Muscle layer of duodenum (tissue), 2 donors: ENCODE data around the gene ANP32B.
"Not testable (repeated sequence)": the region's sequence is repeated elsewhere in the genome, so short reads cannot be mapped to it uniquely, and the experiment has no call there.

Source experiments
- H3K27ac ChIP-seq: one replicate; pipeline ENCODE4 v1.7.0; 2013; ENCODE audit warnings: mild to moderate bottlenecking, low read length
- H3K27me3 ChIP-seq: one replicate; pipeline ENCODE4 v1.7.0; 2013; ENCODE audit warnings: low read depth, mild to moderate bottlenecking, control low read depth, low read length
- H3K36me3 ChIP-seq, 2 donors: one replicate each; pipeline ENCODE4 v1.7.0; 2013; ENCODE audit warnings: low read length in 2 of 2, control low read depth in 1 of 2, mild to moderate bottlenecking in 1 of 2; ENCODE audit not compliant: insufficient read depth in 2 of 2, control insufficient read depth in 1 of 2
- H3K4me1 ChIP-seq, 2 donors: one replicate each; pipeline ENCODE4 v1.7.0; 2013; ENCODE audit warnings: low read length in 2 of 2, mild to moderate bottlenecking in 2 of 2, control low read depth in 1 of 2, moderate library complexity in 1 of 2; ENCODE audit not compliant: insufficient read depth in 2 of 2, control insufficient read depth in 1 of 2
- H3K4me3 ChIP-seq, 2 donors: one replicate each; pipeline ENCODE4 v1.7.0; 2013; ENCODE audit warnings: low read length in 2 of 2, low read depth in 1 of 2, mild to moderate bottlenecking in 1 of 2
- H3K9me3 ChIP-seq, 2 donors: one replicate each; pipeline ENCODE4 v1.7.0; 2013; ENCODE audit warnings: low read length in 2 of 2, control low read depth in 1 of 2, mild to moderate bottlenecking in 1 of 2; ENCODE audit not compliant: control insufficient read depth in 1 of 2
- donor health status: healthy.

Gene ANP32B

GRCh38 chr9:97996676-97997075 lies 13.5 kb downstream of the ANP32B start:
- not testable (repeated sequence) for H3K9me3 ChIP-seq, H3K4me3 ChIP-seq, H3K27ac ChIP-seq, H3K27me3 ChIP-seq
- peaks cover 16 to 21% of the 10 kb centered on the region in 2 donors for H3K4me1 ChIP-seq
- peaks cover 24 to 28% of the 10 kb centered on the region in 2 donors for H3K36me3 ChIP-seq

GRCh38 chr9:97997330-97998276 lies 14.5 kb downstream of the ANP32B start:
- Histone ChIP-seq H3K9me3 (no peaks in the 10 kb centered on the region), H3K36me3 (peaks cover 24 to 33% of the 10 kb centered on the region in 2 donors), H3K27ac (no peak overlapping the region), H3K4me1 (peaks cover 12 to 15% of the 10 kb centered on the region in 2 donors), H3K27me3 (no peaks in the 10 kb centered on the region), H3K4me3 (no peak overlapping the region)

GRCh38 chr9:98002808-98003207 lies 19.7 kb downstream of the ANP32B start:
- H3K9me3 ChIP-seq: no peaks in the 10 kb centered on the region
- H3K27ac ChIP-seq: no peak overlapping the region
- peaks cover 42 to 58% of the 10 kb centered on the region in 2 donors for H3K36me3 ChIP-seq
- no peaks in the 10 kb centered on the region for H3K27me3 ChIP-seq
- peaks cover 0 to 4% of the 10 kb centered on the region in 2 donors for H3K4me1 ChIP-seq
- H3K4me3 ChIP-seq: no peak overlapping the region

- Histone ChIP-seq H3K36me3 (peaks cover 56 to 60% of the 10 kb centered on the region in 2 donors), H3K27ac (no peak overlapping the region), H3K9me3 (no peaks in the 10 kb centered on the region), H3K4me1 (peaks cover 0 to 11% of the 10 kb centered on the region in 2 donors), H3K27me3 (no peaks in the 10 kb centered on the region), H3K4me3 (no peak overlapping the region)
Measured at GRCh38 chr9:98006127-98006796, 23.1 kb downstream of the ANP32B start.

GRCh38 chr9:98007251-98007928 lies 24.2 kb downstream of the ANP32B start:
- peaks cover 0 to 11% of the 10 kb centered on the region in 2 donors for H3K4me1 ChIP-seq
- no peak overlapping the region for H3K27ac ChIP-seq
- no peaks in the 10 kb centered on the region for H3K27me3 ChIP-seq
- H3K4me3 ChIP-seq: no peak overlapping the region
- peaks cover 61 to 71% of the 10 kb centered on the region in 2 donors for H3K36me3 ChIP-seq
- H3K9me3 ChIP-seq: no peaks in the 10 kb centered on the region

GRCh38 chr9:98008764-98009163 lies 25.6 kb downstream of the ANP32B start:
- Histone ChIP-seq H3K27ac (no peak overlapping the region), H3K36me3 (peaks cover 68 to 84% of the 10 kb centered on the region in 2 donors), H3K4me1 (peaks cover 0 to 7% of the 10 kb centered on the region in 2 donors), H3K4me3 (no peak overlapping the region), H3K9me3 (no peaks in the 10 kb centered on the region), H3K27me3 (no peaks in the 10 kb centered on the region)

- peaks cover 70 to 83% of the 10 kb centered on the region in 2 donors for H3K36me3 ChIP-seq
- H3K9me3 ChIP-seq: no peaks in the 10 kb centered on the region
- peaks cover 0 to 7% of the 10 kb centered on the region in 2 donors for H3K4me1 ChIP-seq
- no peak overlapping the region for H3K27ac ChIP-seq
- no peaks in the 10 kb centered on the region for H3K27me3 ChIP-seq
- H3K4me3 ChIP-seq: no peak overlapping the region
Measured at GRCh38 chr9:98009437-98009836, 26.3 kb downstream of the ANP32B start.

- no peak overlapping the region for H3K27ac ChIP-seq
- H3K27me3 ChIP-seq: no peaks in the 10 kb centered on the region
- peaks cover 66 to 86% of the 10 kb centered on the region in 2 donors for H3K36me3 ChIP-seq
- peaks cover 0 to 7% of the 10 kb centered on the region in 2 donors for H3K4me1 ChIP-seq
- H3K4me3 ChIP-seq: no peak overlapping the region
- H3K9me3 ChIP-seq: no peaks in the 10 kb centered on the region
Measured at GRCh38 chr9:98009936-98010335, 26.8 kb downstream of the ANP32B start.

GRCh38 chr9:98010445-98010844 lies 27.3 kb downstream of the ANP32B start:
- Histone ChIP-seq H3K9me3 (no peaks in the 10 kb centered on the region), H3K4me3 (no peak overlapping the region), H3K36me3 (peaks cover 63 to 86% of the 10 kb centered on the region in 2 donors), H3K27me3 (no peaks in the 10 kb centered on the region), H3K27ac (no peak overlapping the region), H3K4me1 (peaks cover 0 to 7% of the 10 kb centered on the region in 2 donors)

GRCh38 chr9:98011122-98011521 lies 28.0 kb downstream of the ANP32B start:
- Histone ChIP-seq H3K27me3 (no peaks in the 10 kb centered on the region), H3K27ac (no peak overlapping the region), H3K4me3 (no peak overlapping the region), H3K36me3 (peaks cover 61 to 80% of the 10 kb centered on the region in 2 donors), H3K9me3 (no peaks in the 10 kb centered on the region), H3K4me1 (peaks cover 0 to 7% of the 10 kb centered on the region in 2 donors)

- Histone ChIP-seq H3K36me3 (peaks cover 54 to 70% of the 10 kb centered on the region in 2 donors), H3K27me3 (no peaks in the 10 kb centered on the region), H3K4me1 (no peaks in the 10 kb centered on the region), H3K4me3 (no peak overlapping the region), H3K9me3 (no peaks in the 10 kb centered on the region), H3K27ac (no peak overlapping the region)
Measured at GRCh38 chr9:98016137-98016680, 33.1 kb downstream of the ANP32B start.
